OCI-LY3 (cell line): ENCODE data around the gene UBAP1.
A peak's percentile ranks its signal among the peaks of the same experiment; 100 is the strongest.

Experiments
- EZH2phosphoT487 ChIP-seq: fragments of 200-600 bp; shearing (Covaris generic); IDR thresholded peaks from 2 replicates; pipeline ENCODE4 v1.6.1; 2018; ENCODE audit warnings: antibody characterized with exemption, mixed run types, low read depth
- TF ChIP-seq, protein P1 (sequence below): fragments of 200-600, 300-600 bp; sonication (generic); IDR thresholded peaks from 2 replicates; pipeline ENCODE4 v1.5.1; 2014; ENCODE audit warnings: antibody characterized with exemption, low read length, low read depth

DNA sequence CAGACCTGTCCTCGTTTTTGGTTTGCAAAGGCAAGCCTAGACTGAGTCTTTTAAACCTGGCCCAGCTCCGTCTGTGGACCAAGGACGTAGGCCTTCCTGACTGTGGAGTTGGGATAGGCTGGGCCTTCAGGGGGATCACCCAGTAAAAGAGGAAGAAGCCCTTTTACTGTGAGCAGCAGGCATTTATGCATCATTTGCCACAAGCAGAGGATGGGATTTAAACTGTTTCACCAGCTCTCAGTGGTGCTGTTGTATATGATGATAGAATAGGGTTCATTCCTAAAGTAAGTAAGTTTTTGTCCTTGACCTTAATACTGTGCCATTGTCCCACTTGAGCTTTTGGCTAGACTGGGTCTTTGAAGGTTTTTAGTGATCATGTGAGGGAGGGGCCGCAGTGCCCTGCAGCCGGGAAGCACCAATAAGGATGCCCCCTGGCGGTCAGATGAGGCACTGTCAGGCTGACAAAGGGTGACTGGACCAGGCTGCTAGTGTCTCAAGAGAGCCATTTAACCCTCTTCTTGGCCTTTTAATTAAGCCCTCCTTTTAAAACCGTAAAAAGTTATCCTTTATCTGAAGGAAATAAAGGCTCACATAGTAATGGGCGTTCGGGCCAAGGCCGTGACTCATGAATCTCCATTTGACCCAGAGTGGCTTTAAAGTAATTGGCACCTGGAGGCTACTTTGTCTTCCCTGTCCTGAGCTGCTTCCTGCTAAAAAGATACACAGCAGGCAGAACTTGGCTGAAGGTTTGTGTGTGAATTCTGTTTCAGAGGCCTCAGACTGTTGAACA, 74.0 kb downstream of the UBAP1 start:
- TF ChIP-seq, protein P1, sequence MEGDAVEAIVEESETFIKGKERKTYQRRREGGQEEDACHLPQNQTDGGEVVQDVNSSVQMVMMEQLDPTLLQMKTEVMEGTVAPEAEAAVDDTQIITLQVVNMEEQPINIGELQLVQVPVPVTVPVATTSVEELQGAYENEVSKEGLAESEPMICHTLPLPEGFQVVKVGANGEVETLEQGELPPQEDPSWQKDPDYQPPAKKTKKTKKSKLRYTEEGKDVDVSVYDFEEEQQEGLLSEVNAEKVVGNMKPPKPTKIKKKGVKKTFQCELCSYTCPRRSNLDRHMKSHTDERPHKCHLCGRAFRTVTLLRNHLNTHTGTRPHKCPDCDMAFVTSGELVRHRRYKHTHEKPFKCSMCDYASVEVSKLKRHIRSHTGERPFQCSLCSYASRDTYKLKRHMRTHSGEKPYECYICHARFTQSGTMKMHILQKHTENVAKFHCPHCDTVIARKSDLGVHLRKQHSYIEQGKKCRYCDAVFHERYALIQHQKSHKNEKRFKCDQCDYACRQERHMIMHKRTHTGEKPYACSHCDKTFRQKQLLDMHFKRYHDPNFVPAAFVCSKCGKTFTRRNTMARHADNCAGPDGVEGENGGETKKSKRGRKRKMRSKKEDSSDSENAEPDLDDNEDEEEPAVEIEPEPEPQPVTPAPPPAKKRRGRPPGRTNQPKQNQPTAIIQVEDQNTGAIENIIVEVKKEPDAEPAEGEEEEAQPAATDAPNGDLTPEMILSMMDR = peak; percentile 96
- no peak for TF ChIP-seq EZH2phosphoT487
